ENCODE measurements around the gene PROX2.

- TF ChIP-seq POLR2A (IDR thresholded peaks at IDR 0.05; ENCODE audit: low read depth, low read length) (no peak), TAF1 (IDR thresholded peaks at IDR 0.05; ENCODE audit: borderline replicate concordance, low read depth, low read length) (no peak), POLR2AphosphoS5 (IDR thresholded peaks at IDR 0.05; ENCODE audit: low read depth, low read length) (peak; percentile 45; the same call in 1 of the 2 replicates)
Observed at GRCh38 chr14:74905595-74906142, 29.7 kb upstream of the PROX2 start.
